HG03095 (cell line): ENCODE results near the gene OR6B3.
"Not testable (repeated sequence)": the region's sequence is repeated elsewhere in the genome, so short reads cannot be mapped to it uniquely, and the experiment has no call there.

Experiments used
- ATAC-seq: cut with Tn5 transposase; IDR thresholded peaks from one replicate; pipeline ENCODE4 v1.9.1; 2021; ENCODE audit warnings: moderate library complexity; ENCODE audit not compliant: unreplicated experiment

The OR6B3 gene

DNA sequence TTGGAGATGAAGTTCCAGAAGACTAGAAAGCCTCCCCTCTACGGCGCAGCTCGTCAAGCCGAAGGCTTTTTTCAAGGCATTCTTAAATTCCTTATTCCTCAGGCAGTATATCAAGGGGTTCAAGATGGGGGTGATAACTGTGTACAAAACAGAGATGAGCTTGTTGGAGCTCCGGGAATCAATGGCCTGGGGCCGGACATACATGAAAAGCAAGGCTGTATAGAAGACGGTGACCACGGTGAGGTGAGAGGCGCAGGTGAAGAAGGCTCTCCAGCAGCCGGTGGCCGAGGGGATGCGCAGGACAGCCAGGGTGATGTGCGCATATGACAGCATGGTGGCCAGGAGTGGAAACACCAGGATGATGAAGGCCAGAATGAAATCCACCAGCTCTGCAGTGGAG lies 8.2 kb downstream of the OR6B3 start:
- no peak for ATAC-seq

- not testable (repeated sequence) for ATAC-seq
Observed at GRCh38 chr2:240044096-240044495, 9.2 kb downstream of the OR6B3 start.

DNA sequence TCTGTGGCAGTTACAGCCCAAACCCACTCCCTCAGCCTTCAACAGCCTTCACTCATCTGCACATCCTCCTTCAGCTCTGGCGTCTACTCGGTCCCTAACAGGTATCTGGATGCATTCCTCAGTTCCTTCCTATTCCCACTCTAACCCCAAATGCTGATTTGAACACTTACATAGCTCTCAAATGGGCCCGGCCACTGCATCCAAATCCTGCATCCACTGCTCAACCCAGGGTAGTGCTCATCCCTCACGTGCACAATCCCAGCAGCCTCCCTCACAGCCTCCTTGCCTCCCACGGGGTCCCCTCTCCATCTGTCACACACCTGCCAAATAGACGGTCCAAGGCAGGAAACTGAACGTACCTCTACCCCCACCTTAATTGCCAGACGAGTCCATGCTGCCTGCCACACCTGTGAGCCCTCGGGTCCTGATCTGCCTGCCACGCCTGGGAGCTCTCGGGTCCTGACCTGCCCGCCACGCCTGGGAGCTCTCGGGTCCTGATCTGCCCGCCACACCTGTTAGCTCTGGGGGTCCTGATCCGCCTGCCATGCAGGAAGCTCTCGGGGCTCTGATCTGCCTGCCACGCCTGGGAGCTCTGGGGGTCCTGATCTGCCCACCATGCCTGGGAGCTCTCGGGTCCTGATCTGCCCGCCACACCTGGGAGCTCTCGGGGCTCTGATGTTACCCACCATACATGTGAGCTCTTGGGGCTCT lies 9.9 kb downstream of the OR6B3 start:
- ATAC-seq, result no peak

DNA sequence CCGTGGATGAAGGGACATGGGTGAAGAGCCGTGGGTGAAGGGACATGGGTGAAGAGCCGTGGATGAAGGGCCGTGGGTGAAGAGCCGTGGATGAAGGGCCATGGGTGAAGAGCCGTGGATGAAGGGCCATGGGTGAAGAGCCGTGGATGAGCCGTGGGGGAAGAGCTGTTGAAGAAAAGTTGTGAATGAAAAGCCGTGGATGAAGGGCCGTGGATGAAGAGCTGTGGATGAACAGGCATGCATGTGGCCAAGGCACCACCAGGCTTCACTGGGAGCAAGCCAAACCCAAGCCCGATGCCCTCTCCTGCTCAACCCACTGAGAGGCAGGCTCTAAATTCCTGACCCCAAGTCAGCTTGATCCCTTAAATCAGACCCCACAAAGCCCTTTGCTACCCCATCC lies 10.6 kb downstream of the OR6B3 start:
- no peak for ATAC-seq

DNA sequence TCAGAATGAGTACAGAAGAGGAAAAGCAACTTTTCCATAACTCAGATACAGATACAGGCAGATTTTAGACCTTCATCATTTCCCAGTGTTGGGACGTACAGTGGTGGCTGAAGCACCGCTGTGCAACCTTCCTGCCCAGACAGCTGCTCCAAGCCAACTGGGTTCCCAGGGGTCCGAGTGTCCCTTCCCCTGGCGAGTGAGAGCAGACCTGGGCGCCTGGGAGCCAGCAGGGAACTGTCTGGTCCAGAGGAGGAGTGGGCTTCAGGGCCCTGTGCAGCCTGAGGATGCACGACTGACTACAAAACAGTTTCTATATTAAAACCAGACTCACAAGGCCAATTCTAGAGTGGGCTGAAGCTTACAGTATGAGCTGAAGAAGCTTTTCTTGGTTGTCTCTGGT lies 12.0 kb downstream of the OR6B3 start:
- no peak for ATAC-seq

DNA sequence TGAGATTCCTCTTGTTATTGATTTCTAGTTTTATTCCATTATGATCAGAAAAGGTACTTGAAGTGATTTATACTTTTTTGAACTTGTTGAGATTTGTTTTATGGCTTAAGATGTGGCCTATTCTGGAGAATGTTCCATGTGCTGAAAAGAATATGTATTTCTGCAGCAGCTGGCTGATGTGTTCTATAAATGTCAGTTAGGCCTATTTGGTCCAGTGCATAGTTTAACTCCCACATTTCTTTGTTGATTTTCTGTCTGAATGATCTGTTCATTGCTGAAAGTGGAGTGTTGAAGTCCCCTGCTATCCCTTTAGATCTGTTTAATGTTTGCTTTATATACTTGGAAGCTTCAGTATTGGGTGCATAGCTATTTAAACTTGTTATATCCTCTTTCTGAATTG lies 16.0 kb downstream of the OR6B3 start:
- no peak for ATAC-seq

DNA sequence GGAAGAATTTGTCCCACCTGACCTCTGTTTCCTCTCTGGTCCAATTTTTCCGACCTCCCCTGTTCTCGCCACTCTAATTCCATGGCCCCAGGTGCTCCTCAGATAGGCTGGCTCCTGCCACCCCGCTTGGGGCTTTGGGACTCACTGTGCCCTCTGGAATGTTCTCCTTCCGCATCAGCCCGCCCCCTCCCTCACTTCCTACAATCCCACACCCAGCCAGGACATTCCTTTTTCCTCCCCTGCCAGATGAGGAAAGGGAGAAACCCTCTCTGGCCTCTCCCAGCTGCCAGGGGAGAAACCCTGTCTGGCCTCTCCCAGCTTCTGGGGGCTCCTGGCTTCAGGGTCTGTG lies 20.0 kb downstream of the OR6B3 start:
- ATAC-seq, result no peak

DNA sequence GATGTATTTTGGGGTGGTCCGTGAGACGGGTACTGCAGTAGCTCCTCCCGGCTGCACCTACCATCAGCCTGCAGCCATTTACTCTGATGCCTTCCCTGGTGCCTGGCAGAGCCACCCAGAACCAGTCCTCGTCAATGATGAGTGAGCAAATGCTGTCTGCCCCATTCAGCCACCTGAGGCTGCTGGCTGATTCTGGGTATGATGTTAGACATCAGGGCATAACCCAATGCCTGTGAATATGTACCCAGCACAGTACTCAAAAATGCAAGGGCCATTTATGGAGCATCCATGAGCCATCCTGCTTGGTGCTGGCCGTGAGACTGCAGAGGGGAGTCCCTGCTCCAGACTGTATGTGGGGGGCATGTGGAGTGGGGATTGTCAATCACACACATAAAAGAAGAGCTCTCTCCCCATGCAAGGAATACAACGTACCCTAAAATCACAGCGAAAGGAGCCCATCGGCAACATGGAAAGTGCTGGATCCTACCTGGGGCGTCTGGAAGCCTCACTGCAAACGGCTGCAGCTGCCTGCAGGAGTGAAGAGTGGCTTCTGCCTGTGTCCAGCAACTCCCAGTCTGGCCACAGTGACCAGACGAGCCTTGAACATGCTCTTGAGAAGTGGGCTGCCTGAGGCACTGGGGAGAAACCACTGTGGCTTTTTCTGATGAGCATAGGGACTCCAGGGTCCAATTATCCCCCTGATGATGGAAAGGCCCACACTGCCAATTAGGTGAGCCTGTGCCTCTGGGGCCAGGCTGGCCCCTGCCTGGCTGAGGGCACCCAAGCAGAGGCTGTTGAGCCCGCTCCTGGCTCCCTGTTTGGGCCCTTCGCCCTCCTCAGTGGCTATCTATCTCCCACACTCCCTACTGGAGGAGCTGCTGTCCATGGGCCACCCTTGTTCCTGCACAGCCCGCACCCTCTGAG lies 20.7 kb downstream of the OR6B3 start:
- ATAC-seq, result no peak

DNA sequence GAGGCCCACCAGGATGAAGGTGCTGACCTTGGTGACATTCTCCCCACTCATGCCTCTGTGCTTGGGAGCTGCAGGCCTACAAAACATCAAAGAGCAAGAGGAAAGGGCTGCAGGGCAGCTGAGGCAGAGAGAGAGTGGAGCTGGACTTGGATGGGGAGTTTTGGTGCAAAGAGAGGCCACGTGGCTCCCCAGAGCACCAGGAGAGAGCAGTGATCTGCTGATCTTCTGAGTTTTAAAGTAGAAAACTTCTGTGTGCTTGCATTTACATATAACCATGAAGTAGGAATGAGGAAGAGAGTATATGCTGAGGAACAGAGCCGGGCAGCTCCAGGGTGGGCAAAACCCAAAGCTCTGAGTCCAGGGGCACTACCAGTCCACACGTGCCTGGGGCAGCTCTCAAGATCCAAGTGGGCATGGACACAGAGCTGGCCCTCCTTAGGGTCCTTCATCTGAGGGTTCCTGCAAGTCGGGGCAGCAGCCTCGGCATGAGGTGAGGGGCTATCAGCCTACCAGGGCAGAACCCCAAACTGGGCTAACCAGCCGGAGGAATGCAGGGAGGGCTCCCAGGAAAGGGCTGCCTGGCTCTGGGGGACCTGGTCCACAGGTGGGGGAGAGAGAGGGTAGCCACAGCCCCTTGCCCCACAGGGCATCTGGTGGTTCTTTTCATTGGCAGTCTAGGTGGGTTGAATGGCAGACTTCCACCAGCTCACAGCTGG lies 22.8 kb downstream of the OR6B3 start, which contains the start of gene OR6B2:
Gene OR6B2 (minus strand): TSS at position 51 of the 716 bp plus-strand sequence. CDS start 0 bp downstream, at position 51.
- ATAC-seq, result no peak

DNA sequence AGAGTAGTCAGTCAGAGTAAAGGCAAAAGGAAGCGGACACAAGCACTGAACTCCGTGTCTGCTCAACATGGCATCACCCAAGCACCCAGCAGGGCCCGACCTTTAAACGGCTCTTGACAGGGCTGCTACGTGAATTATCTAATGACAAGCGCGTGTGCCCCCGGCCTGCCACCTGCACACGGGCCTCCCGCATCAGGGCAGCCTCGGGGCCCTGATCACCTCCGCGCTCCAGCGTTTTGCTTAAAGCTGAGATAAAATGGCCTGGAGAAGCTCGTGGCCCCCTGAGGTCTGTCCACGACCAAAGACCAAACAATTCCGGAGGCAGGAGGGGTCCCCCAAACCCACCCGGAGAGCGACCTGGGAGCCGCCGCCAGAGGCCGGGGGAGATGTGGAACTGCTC lies 28.6 kb downstream of the OR6B3 start:
- peak; percentile 10 for ATAC-seq

GRCh38 chr2:240023792-240024191 lies 29.5 kb downstream of the OR6B3 start:
- no peak for ATAC-seq

DNA sequence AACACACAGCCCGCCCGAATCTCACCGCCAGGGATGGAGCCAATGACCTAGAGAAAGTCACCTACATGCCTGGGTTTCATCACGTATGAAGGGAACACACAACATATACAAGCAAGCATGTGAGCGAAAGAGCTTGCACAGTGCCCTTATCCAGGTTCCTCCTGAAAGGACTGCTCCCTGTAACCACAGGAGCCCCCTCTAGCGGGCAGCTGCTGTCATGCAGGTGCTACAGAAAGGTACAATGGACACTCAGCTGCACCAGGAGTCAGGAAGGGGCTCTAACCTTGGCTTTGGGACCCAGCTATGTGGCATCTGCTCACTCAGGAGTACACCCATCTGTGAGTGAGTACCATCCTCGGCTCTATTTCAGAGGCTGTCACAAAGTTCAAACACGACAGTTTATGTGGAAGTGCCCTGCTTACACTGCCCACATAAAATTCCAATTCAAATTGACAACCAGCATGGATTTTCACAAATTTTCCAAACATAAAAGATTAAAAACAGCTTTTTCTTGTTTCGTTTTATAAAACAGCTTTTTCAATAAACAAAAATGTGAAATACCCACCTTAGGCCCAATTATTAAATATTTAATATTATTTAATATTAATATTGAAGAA lies 31.7 kb downstream of the OR6B3 start:
- ATAC-seq, result no peak

DNA sequence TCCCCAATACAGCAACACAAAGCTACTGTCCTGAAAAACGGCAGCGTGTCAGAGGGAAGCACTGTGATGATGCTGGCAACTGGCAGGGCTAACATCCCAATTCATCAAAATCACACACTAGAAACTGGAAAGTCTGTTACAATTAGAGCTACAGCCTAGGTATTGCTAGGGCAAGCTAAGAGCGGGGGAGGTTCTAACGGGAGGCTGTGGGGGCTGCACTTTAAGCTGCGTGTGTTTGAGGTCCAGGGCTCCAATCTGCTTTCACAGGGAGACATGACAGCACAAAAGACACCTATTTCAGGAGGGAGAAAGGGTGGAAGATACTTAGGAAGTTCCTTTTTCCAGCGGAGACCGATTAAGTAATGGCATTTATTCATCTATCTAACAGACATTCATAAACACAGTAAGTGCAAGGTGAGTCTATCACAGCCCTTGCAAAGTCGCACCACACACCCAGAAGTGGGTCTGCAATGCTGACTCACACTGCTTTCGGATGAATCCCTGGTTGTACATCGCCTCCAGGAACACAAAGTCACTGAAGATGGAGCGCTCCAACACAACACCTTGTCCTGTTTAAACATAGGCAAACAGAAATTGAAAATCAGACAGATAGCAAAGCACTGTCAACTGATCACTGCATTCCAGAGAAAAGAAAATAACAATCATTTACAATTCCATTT lies 35.1 kb downstream of the OR6B3 start:
- no peak for ATAC-seq

DNA sequence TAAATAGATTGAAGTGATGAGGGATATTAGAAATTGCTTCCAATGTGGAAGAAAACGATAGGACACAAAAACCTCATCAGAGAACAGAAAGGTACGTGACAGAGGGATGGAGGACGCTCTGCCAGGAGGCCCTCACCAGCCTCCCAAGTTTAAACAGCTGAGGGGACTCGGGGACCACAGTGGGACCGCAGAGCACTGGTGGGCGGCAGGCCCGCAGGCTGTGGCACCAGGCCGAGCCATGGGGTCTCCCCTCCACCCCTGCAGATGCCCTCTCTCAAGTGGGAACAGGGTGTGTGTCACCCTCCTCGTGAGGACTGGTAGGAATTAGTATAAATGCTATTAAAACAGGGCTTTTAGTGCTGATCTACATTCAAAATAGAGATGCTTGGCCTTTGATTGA lies 39.0 kb downstream of the OR6B3 start:
- no peak for ATAC-seq

- no peak for ATAC-seq
Observed at GRCh38 chr2:240013343-240013742, 40.0 kb downstream of the OR6B3 start.

GRCh38 chr2:240002983-240003382 lies 50.3 kb downstream of the OR6B3 start:
- no peak for ATAC-seq

GRCh38 chr2:240000671-240001070 lies 52.6 kb downstream of the OR6B3 start:
- ATAC-seq, result no peak

- ATAC-seq, result no peak
Observed at GRCh38 chr2:239997686-239998409, 55.5 kb downstream of the OR6B3 start.
